ENCODE data around the gene KRTAP5-6.

- TF ChIP-seq REST (IDR thresholded peaks at IDR 0.05; ENCODE audit: insufficient read depth in 1 of 2, low read depth in 2 of 2, low read length in 2 of 2) (no peak), FOXP2 (optimal IDR thresholded peaks at IDR 0.05; ENCODE audit: borderline replicate concordance, extremely low read depth, extremely low read length, insufficient read depth) (no peak)
These were observed 23.4 kb upstream of the KRTAP5-6 start for GRCh38 chr11:1673446-1674172.

All from PFSK-1 (cell line).